Fibroblast of the aortic adventitia (primary cell): ENCODE data around the gene SVOPL. TPM values are rescaled to one million over a fixed set of nuclear protein-coding genes. Genes with fewer than 3 reads are reported as not detected.
"Not testable (repeated sequence)": the region's sequence is repeated elsewhere in the genome, so short reads cannot be mapped to it uniquely, and the experiment has no call there.

ENCODE experiments used
- DNase-seq: peaks from one replicate; pipeline ENCODE4 v3.0.0-alpha.2; 2010; ENCODE audit warnings: low read depth
- H3K4me3 ChIP-seq: 2 replicates; pipeline ENCODE4 v1.5.1; 2011; ENCODE audit warnings: low read depth, mild to moderate bottlenecking, control low read depth, low read length, moderate library complexity
- total RNA-seq: library from RNA; depleted of rRNA; stranded (reverse); fragments of >200 nt; gene quantifications from 2 replicates; pipeline ENCODE4 v1.2.3, GENCODE V29; 2012; ENCODE audit warnings: low replicate concordance
- TF ChIP-seq, protein P1 (sequence below): IDR thresholded peaks from 2 replicates; pipeline ENCODE4 v1.5.1; 2011; ENCODE audit warnings: mild to moderate bottlenecking, low read length, control low read depth, inconsistent platforms; ENCODE audit not compliant: insufficient read depth

The SVOPL gene
- total RNA-seq, 1 donor, result not detected

DNA sequence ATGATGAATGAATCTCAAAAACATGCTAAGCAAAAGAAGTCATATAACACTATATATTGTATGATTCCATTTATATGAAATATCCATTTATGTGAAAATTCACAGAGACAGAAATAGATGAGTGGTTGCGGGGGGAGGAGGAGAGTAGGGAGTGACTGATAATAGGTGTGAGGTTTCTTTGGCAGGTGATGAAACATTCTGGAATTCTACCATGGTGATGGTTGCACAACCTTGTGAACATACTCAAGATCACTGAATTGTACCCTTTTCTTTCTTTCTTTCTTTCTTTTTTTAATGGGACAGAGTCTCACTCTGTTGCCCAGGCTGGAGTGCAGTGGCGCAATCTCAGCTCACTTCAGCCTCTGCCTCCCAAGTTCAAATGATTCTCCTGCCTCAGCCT is 10.7 kb downstream of the SVOPL start:
- DNase-seq, result no peak
- TF ChIP-seq, protein P1, sequence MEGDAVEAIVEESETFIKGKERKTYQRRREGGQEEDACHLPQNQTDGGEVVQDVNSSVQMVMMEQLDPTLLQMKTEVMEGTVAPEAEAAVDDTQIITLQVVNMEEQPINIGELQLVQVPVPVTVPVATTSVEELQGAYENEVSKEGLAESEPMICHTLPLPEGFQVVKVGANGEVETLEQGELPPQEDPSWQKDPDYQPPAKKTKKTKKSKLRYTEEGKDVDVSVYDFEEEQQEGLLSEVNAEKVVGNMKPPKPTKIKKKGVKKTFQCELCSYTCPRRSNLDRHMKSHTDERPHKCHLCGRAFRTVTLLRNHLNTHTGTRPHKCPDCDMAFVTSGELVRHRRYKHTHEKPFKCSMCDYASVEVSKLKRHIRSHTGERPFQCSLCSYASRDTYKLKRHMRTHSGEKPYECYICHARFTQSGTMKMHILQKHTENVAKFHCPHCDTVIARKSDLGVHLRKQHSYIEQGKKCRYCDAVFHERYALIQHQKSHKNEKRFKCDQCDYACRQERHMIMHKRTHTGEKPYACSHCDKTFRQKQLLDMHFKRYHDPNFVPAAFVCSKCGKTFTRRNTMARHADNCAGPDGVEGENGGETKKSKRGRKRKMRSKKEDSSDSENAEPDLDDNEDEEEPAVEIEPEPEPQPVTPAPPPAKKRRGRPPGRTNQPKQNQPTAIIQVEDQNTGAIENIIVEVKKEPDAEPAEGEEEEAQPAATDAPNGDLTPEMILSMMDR, result no peak
- H3K4me3 ChIP-seq, result no peak overlapping the region

DNA sequence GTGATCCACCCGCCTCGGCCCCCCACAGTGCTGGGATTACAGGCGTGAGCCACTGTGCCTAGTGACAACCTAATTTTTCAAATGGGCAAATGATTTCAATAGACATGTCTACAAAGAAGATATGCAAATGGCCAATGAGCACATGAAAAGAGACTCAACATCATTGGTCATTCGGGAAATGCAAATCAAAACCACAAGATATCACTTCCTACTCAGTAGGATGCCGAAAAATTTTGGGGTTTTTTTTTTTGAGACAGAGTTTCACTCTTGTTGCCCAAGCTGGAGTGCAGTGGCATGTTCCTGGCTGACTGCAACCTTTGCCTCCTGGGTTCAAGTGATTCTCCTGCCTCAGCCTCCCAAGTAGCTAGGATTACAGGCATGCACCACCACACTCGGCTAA is 13.1 kb downstream of the SVOPL start:
- not testable (repeated sequence) for H3K4me3 ChIP-seq, DNase-seq

DNA sequence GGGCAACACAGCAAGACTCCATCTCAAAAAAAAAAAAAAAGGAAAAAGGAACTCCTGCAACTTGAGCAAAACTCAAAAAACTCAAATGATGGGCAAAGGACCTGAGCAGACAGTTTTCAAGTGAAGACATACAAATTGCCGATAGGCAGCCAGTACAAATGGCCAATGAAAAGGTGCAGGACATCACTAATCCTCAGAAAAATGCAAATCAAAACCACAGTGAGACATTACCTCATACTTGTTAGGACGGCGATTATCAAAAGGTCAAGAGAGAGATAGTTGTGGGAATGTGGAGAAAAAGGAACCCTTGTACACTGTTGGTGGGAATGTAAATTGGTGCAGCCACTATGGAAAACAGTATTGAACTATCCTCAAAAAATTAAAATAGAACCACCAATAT is 16.8 kb downstream of the SVOPL start:
- no peak for DNase-seq
- no peak overlapping the region for H3K4me3 ChIP-seq
- TF ChIP-seq, protein P1, result no peak

DNA sequence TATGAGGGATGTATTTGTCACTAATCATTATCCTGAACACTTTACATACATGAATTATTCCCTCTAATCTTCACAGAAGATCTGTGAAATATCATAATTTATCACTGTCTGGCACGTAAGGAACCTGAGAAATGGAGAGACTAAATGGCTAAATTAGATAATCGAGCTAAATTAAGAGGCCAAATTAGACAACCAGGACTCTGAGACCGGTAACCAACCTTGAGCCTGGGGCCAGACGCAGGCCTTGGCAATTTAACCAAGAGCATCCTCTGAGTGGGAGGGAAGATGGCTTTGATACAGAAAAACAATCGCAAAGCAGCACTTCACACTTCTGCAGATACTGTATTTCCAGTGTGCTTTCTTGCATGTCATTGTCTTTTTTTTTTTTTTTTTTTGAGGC is 21.4 kb downstream of the SVOPL start:
- TF ChIP-seq, protein P1, result no peak
- DNase-seq, result no peak

DNA sequence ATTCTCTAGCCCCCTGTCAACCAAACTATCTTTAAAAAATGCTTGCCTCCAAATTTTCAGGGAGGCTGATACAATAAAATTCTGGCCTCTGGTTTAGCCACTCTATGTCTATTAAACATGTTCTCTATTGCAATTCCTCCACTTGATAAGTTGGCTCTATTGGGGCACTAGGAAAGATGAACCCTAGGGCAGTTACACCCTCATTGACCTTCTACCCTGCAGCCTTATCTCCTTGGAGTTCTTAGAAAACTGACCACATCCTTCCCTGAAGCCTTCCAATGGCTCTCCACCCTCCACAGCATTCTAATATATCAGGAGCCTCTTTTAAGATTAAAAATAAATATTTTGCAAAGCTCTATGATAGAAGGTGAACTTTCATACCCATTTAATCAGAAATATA is 30.6 kb downstream of the SVOPL start:
- no peak for DNase-seq
- TF ChIP-seq, protein P1, result no peak
- H3K4me3 ChIP-seq, result no peak overlapping the region

More for the DNA sequence above, 21.4 kb downstream of the SVOPL start:
- no peak overlapping the region for H3K4me3 ChIP-seq

DNA sequence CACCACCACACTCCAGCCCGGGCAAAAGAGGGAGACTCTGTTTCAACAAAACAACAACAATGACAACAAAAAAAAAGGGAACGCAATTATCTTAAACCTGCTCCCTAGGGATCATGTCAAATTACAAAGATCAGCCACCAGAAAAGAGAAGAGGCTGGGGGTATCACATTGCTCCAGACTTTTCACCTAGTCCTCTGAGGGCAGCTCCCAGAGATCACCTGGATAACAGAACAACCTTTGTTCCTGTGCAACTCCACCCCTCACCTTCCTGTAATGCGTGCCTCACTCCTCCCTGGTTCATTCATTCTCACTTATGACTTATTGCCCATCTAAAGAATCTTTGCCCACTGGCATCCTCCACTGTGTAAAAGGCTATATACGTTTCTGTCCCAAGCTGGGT is 31.8 kb downstream of the SVOPL start:
- DNase-seq, result no peak
- TF ChIP-seq, protein P1, result no peak
- H3K4me3 ChIP-seq, result no peak overlapping the region

DNA sequence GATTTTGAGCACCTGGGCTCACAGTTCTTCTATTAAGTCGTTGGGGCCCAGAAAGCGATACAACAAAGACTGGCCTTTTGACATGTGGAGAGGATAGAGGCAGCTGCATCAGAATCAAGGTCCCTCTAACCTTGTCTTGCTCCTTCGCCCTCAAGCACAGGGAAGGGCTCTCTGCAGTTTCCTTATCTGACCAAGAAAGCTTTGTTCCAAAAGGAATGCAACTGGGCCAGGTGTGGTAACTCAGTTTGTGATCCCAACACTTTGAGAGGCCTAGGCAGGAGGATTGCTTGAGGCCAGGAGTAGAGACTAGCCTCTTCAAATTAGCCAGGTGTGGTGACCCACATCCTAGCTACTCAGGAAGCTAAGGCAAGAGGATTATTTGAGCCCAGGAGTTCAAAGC is 32.2 kb downstream of the SVOPL start:
- no peak for DNase-seq
- TF ChIP-seq, protein P1, result no peak
- H3K4me3 ChIP-seq, result no peak overlapping the region

DNA sequence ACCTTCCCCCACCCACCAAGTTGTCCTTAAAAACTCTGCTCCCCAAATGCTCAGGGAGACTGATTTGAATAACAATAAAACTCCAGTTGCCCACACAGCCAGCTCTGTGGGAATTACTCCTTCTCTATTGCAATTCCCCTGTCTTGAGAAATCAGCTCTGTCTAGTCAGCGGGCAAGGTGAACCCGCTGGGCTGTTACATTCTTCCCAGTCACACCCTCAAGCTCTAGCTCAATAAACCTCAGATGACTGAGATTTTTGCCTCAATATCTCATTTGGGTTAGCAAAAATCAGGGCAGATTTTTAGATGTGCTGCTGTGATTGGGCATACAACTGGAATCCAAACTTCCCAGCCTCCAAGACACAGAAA is 32.9 kb downstream of the SVOPL start:
- TF ChIP-seq, protein P1, result no peak

More for the DNA sequence above, 32.9 kb downstream of the SVOPL start:
- no peak for DNase-seq
- no peak overlapping the region for H3K4me3 ChIP-seq
